Islet precursor cell (in vitro differentiated cells): ENCODE measurements around the gene NKAIN4.
A peak's percentile ranks its signal among the peaks of the same experiment; 100 is the strongest.

Source experiments
- DNase-seq: peaks from one replicate; pipeline ENCODE4 v3.0.0-alpha.2; 2018

NKAIN4 gene

GRCh38 chr20:63217706-63218105 is 36.6 kb downstream of the NKAIN4 start:
- no peak for DNase-seq

GRCh38 chr20:63216849-63217471 is 37.3 kb downstream of the NKAIN4 start:
- no peak for DNase-seq

- DNase-seq, result peak; percentile 98
These were observed 38.0 kb downstream of the NKAIN4 start, which contains the start of gene YTHDF1 for GRCh38 chr20:63216041-63216848. Gene YTHDF1 (minus strand): TSS chr20:63216131. CDS start chr20:63215892, 239 bp downstream.

- peak; percentile 87 for DNase-seq
These were observed 38.9 kb downstream of the NKAIN4 start for GRCh38 chr20:63215101-63216040.

- DNase-seq, result no peak
These were observed 39.7 kb downstream of the NKAIN4 start for GRCh38 chr20:63214514-63214913.

GRCh38 chr20:63212792-63213191 is 41.5 kb downstream of the NKAIN4 start:
- DNase-seq, result no peak

GRCh38 chr20:63212393-63212730 is 41.9 kb downstream of the NKAIN4 start:
- no peak for DNase-seq

- no peak for DNase-seq
These were observed 44.2 kb downstream of the NKAIN4 start for GRCh38 chr20:63210011-63210605.

GRCh38 chr20:63208346-63208909 is 45.8 kb downstream of the NKAIN4 start:
- DNase-seq, result no peak

- DNase-seq, result peak; percentile 52
These were observed 47.4 kb downstream of the NKAIN4 start for GRCh38 chr20:63206878-63207277.

- DNase-seq, result no peak
These were observed 48.4 kb downstream of the NKAIN4 start for GRCh38 chr20:63205896-63206295.

- DNase-seq, result no peak
These were observed 49.9 kb downstream of the NKAIN4 start for GRCh38 chr20:63204362-63204761.

GRCh38 chr20:63202811-63203526 is 51.3 kb downstream of the NKAIN4 start:
- no peak for DNase-seq

GRCh38 chr20:63202021-63202420 is 52.2 kb downstream of the NKAIN4 start:
- no peak for DNase-seq

- DNase-seq, result no peak
These were observed 55.7 kb downstream of the NKAIN4 start for GRCh38 chr20:63198606-63199005.

GRCh38 chr20:63196768-63197470 is 57.3 kb downstream of the NKAIN4 start:
- DNase-seq, result no peak

GRCh38 chr20:63194797-63195173 is 59.5 kb downstream of the NKAIN4 start:
- DNase-seq, result no peak

- DNase-seq, result no peak
These were observed 60.1 kb downstream of the NKAIN4 start for GRCh38 chr20:63194007-63194796.

GRCh38 chr20:63192721-63193120 is 61.5 kb downstream of the NKAIN4 start:
- no peak for DNase-seq

GRCh38 chr20:63191400-63191799 is 62.9 kb downstream of the NKAIN4 start:
- no peak for DNase-seq
